Measurements from ENCODE around the gene ERVFRD-1. TPM values are rescaled to one million over a fixed set of nuclear protein-coding genes. Genes with fewer than 3 reads are reported as not detected.

Gene ERVFRD-1
- total RNA-seq, 1 donor from 2014 or later: not detected

GRCh38 chr6:11076540-11076939 is 35.0 kb downstream of the ERVFRD-1 start:
- Mint-ChIP-seq H3K4me3 (ENCODE audit: unreplicated experiment) (no peak overlapping the region), H3K27ac (ENCODE audit: unreplicated experiment) (peak overlapping the region; percentile 25), H3K9me3 (ENCODE audit: unreplicated experiment) (no peaks in the 10 kb centered on the region), H3K36me3 (ENCODE audit: unreplicated experiment) (no peaks in the 10 kb centered on the region), H3K4me1 (ENCODE audit: unreplicated experiment) (peaks cover 13% of the 10 kb centered on the region), H3K27me3 (ENCODE audit: unreplicated experiment) (no peaks in the 10 kb centered on the region)
- no peak for DNase-seq (ENCODE audit: extremely low spot score, unreplicated experiment)
- TF ChIP-seq CTCF (IDR thresholded peaks at IDR 0.05): no peak

- Mint-ChIP-seq H3K36me3 (ENCODE audit: unreplicated experiment) (no peaks in the 10 kb centered on the region), H3K9me3 (ENCODE audit: unreplicated experiment) (no peaks in the 10 kb centered on the region), H3K27ac (ENCODE audit: unreplicated experiment) (no peak overlapping the region), H3K4me3 (ENCODE audit: unreplicated experiment) (no peak overlapping the region), H3K27me3 (ENCODE audit: unreplicated experiment) (no peaks in the 10 kb centered on the region), H3K4me1 (ENCODE audit: unreplicated experiment) (peaks cover 7% of the 10 kb centered on the region)
- DNase-seq (ENCODE audit: extremely low spot score, unreplicated experiment): no peak
- TF ChIP-seq CTCF (IDR thresholded peaks at IDR 0.05): no peak
Observed at GRCh38 chr6:11072101-11072500, 39.4 kb downstream of the ERVFRD-1 start.

- no peak overlapping the region for H3K4me3 Mint-ChIP-seq (ENCODE audit: unreplicated experiment)
- no peaks in the 10 kb centered on the region for H3K9me3 Mint-ChIP-seq (ENCODE audit: unreplicated experiment)
- H3K27ac Mint-ChIP-seq (ENCODE audit: unreplicated experiment): no peak overlapping the region
- peaks cover 3% of the 10 kb centered on the region for H3K4me1 Mint-ChIP-seq (ENCODE audit: unreplicated experiment)
- no peak for TF ChIP-seq CTCF (IDR thresholded peaks at IDR 0.05)
- DNase-seq (ENCODE audit: extremely low spot score, unreplicated experiment): no peak
- no peaks in the 10 kb centered on the region for H3K27me3 Mint-ChIP-seq (ENCODE audit: unreplicated experiment)
- H3K36me3 Mint-ChIP-seq (ENCODE audit: unreplicated experiment): no peaks in the 10 kb centered on the region
Observed at GRCh38 chr6:11069760-11070159, 41.8 kb downstream of the ERVFRD-1 start.

- H3K4me3 Mint-ChIP-seq (ENCODE audit: unreplicated experiment): no peak overlapping the region
- no peaks in the 10 kb centered on the region for H3K36me3 Mint-ChIP-seq (ENCODE audit: unreplicated experiment)
- TF ChIP-seq CTCF (IDR thresholded peaks at IDR 0.05): no peak
- H3K4me1 Mint-ChIP-seq (ENCODE audit: unreplicated experiment): peaks cover 3% of the 10 kb centered on the region
- H3K27me3 Mint-ChIP-seq (ENCODE audit: unreplicated experiment): no peaks in the 10 kb centered on the region
- DNase-seq (ENCODE audit: extremely low spot score, unreplicated experiment): no peak
- no peak overlapping the region for H3K27ac Mint-ChIP-seq (ENCODE audit: unreplicated experiment)
- no peaks in the 10 kb centered on the region for H3K9me3 Mint-ChIP-seq (ENCODE audit: unreplicated experiment)
Observed at GRCh38 chr6:11067348-11067747, 44.2 kb downstream of the ERVFRD-1 start.

GRCh38 chr6:11066505-11067347 is 44.8 kb downstream of the ERVFRD-1 start:
- H3K36me3 Mint-ChIP-seq (ENCODE audit: unreplicated experiment): no peaks in the 10 kb centered on the region
- H3K27ac Mint-ChIP-seq (ENCODE audit: unreplicated experiment): no peak overlapping the region
- peaks cover 3% of the 10 kb centered on the region for H3K4me1 Mint-ChIP-seq (ENCODE audit: unreplicated experiment)

More at GRCh38 chr6:11066505-11067347, 44.8 kb downstream of the ERVFRD-1 start:
- no peak for DNase-seq (ENCODE audit: extremely low spot score, unreplicated experiment)
- Mint-ChIP-seq H3K9me3 (ENCODE audit: unreplicated experiment) (no peaks in the 10 kb centered on the region), H3K27me3 (ENCODE audit: unreplicated experiment) (no peaks in the 10 kb centered on the region), H3K4me3 (ENCODE audit: unreplicated experiment) (no peak overlapping the region)
- TF ChIP-seq CTCF (IDR thresholded peaks at IDR 0.05): no peak

Measured in osteocyte (in vitro differentiated cells).